ENCODE data around the gene ANAPC4.
"Not testable (repeated sequence)": the region's sequence is repeated elsewhere in the genome, so short reads cannot be mapped to it uniquely, and the experiment has no call there.

ANAPC4 gene, protein sequence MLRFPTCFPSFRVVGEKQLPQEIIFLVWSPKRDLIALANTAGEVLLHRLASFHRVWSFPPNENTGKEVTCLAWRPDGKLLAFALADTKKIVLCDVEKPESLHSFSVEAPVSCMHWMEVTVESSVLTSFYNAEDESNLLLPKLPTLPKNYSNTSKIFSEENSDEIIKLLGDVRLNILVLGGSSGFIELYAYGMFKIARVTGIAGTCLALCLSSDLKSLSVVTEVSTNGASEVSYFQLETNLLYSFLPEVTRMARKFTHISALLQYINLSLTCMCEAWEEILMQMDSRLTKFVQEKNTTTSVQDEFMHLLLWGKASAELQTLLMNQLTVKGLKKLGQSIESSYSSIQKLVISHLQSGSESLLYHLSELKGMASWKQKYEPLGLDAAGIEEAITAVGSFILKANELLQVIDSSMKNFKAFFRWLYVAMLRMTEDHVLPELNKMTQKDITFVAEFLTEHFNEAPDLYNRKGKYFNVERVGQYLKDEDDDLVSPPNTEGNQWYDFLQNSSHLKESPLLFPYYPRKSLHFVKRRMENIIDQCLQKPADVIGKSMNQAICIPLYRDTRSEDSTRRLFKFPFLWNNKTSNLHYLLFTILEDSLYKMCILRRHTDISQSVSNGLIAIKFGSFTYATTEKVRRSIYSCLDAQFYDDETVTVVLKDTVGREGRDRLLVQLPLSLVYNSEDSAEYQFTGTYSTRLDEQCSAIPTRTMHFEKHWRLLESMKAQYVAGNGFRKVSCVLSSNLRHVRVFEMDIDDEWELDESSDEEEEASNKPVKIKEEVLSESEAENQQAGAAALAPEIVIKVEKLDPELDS

GRCh38 chr4:25376754-25377571 is at the start of gene ANAPC4:
ANAPC4 (plus strand) TSS chr4:25377263; CDS start chr4:25377428, 165 bp downstream.
- Histone ChIP-seq H3K27ac (peak within 1 kb of the TSS in 20 of 21 experiments; percentile 67 to 89 (median 84)), H3K4me3 (peak within 1 kb of the TSS; percentile 93 to 99 (median 96))

- not testable (repeated sequence) for H3K27ac ChIP-seq, H3K4me3 ChIP-seq
Observed at GRCh38 chr4:25328463-25328862, 48.6 kb upstream of the ANAPC4 start.

- Histone ChIP-seq H3K27ac (no peak overlapping the region), H3K4me3 (no peak overlapping the region)
Observed at GRCh38 chr4:25330335-25330734, 46.7 kb upstream of the ANAPC4 start.

DNA sequence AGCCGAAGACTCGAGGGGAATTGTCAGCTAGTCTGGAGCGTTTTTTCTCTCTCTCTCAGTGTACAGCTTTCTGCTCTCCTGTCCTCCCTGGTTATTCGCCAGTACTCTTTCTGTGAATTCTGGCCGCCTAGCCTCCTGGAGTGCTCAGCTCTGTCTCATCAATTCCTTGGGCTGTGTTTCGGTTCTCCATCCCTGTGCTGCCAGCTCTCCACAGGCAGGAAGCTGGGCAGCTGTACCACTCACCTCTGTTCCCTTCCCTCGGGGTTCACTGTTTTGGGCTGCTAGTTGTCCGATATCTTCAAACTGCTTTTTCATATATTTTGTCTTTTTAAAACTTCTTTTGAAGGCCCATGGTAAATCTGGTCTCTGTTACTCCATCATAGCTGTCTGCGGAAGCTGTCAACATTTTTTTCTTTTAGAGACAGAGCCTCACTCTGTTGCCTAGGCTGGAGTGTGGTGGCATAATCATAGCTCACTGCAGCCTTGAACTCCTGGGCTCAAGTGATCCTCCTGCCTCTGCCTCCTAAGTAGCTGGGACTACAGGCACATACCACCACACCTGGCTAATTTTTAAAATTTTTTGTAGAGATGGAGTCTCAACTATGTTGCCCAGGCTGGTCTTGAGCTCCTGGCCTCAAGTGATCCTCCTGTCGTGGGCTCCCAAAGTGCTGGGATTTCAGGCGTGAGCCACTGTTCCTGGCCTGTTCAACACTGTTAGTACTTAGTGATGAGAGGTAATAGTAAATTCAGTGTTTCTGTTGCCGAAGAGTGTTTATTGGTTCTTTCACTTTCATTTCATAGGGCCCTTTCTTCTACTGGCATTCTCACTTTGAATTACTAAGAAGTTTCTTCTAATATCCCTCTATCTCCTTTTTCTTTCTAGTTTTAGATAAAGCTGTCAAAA is 45.9 kb upstream of the ANAPC4 start:
- Histone ChIP-seq H3K27ac (peak overlapping the region in 7 of 21 experiments; percentile 18 to 82 (median 50)), H3K4me3 (peak overlapping the region in 1 of 7 experiments; percentile 9)

DNA sequence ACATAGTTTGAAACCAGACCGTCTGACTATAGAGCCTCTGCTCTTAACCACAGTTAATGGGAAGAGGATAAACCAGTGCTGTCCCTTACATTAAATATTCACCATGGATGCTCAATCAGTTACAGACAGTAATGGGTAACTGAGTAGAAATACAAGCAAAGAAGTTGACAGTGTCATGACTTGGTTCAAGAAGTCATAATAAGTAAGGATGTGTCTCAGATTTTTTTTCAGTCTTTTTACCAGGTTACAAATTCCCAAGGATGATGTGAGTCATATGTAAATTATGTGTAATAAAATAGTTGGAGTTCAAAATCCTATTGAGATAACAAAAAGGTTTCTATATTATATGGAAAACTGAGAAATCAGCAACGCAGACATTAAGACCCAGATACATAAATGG is 33.4 kb upstream of the ANAPC4 start:
- H3K27ac ChIP-seq: no peak overlapping the region
- no peak overlapping the region for H3K4me3 ChIP-seq

GRCh38 chr4:25345744-25346143 is 31.3 kb upstream of the ANAPC4 start:
- Histone ChIP-seq H3K4me3 (no peak overlapping the region), H3K27ac (no peak overlapping the region)

DNA sequence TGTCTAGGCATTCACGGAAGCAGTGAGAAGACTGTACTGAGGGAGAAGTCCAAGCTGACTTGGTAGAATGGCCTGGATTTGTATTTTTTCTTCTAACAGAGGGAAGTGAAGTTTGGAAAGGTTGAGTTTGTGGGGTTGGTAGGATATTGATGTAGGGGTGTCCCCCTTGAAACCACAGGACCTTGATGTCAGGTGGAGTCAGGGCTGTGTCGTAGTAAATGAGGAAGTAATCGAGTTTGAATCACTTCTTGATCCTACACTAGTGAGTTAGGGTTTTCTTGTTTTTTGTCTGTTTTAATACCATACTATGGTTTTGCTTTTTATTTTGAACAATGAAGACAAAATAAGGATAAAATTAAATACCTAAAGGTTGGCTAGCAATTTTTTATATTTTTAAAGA is 30.1 kb upstream of the ANAPC4 start:
- no peak overlapping the region for H3K27ac ChIP-seq
- no peak overlapping the region for H3K4me3 ChIP-seq

- Histone ChIP-seq H3K4me3 (no peak overlapping the region), H3K27ac (no peak overlapping the region)
Observed at GRCh38 chr4:25347473-25347872, 29.6 kb upstream of the ANAPC4 start.

DNA sequence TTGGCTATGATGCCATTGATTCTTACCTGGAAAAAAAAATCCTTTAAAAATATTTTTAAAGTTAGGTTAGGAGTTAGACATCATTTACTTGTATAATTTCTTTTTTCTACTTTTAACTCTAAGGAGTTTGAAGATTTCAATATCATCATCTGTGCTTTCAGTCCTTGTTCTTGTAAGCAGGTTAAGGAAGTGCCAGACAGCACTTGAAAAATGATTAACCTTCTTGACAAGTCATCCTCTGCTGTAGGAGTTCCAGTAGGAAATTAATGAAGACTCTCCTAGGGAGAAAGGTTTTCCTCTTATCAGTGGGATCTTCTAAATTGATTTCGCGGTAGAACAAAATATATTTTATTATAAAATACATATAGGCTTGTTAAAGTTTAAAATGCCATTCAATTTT is 29.1 kb upstream of the ANAPC4 start:
- no peak overlapping the region for H3K27ac ChIP-seq
- no peak overlapping the region for H3K4me3 ChIP-seq

- H3K27ac ChIP-seq: no peak overlapping the region
Observed at GRCh38 chr4:25350561-25350960, 26.5 kb upstream of the ANAPC4 start.

DNA sequence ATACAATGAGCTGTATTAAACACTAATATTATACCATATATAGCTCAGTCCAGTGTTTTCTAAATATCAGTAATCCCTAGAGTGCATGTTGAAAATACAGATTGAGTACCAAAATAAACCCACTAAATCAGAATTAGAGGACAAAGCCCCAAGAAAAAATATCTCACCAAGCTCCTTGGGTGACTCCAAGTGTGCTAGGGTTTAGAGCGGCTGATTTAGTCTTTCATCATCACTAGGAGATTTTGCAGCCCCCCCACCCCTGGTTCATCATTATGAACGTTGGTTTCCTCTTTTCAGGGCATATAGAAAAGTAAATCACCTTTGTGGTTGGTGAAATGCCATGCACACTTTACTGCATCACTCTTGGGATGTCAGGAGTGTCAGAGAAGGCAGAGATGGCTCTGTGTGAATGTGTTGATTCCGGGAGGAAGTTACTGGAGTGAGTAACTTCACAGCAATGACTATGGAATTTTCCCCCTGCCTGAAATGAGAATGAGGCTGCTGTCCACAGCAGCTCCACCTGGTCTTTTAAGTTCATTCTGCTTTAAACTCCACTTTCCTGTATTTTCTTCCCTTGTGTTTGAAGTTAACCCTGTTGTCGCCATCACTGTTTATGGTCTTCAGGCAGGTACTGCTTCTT is 25.2 kb upstream of the ANAPC4 start:
- H3K4me3 ChIP-seq: no peak overlapping the region
- H3K27ac ChIP-seq: no peak overlapping the region

More at GRCh38 chr4:25350561-25350960, 26.5 kb upstream of the ANAPC4 start:
- H3K4me3 ChIP-seq: no peak overlapping the region

- H3K27ac ChIP-seq: no peak overlapping the region
- no peak overlapping the region for H3K4me3 ChIP-seq
Observed at GRCh38 chr4:25356068-25356467, 21.0 kb upstream of the ANAPC4 start.

- no peak overlapping the region for H3K4me3 ChIP-seq
- no peak overlapping the region for H3K27ac ChIP-seq
Observed at GRCh38 chr4:25358515-25359275, 18.4 kb upstream of the ANAPC4 start.

DNA sequence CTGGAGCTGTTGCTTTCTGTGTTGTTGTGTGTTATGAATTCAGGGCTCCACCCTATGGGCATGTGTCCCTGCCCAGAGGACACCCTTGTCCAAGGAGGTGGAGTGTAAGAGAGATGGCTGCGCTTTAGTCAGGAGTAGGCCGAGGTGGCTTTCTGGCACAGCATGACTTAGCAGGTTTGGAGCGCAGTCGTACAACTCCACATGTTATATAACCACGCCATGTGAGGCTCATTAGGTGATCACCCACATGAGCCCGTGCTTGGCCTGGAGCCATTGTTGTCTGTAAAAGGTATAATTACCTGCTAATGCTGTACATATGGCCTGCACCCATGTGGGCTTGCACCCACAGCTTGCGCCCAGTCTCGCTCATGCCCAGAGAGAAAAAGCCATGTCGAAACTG is 15.8 kb upstream of the ANAPC4 start:
- Histone ChIP-seq H3K27ac (no peak overlapping the region), H3K4me3 (no peak overlapping the region)

- no peak overlapping the region for H3K4me3 ChIP-seq
- no peak overlapping the region for H3K27ac ChIP-seq
Observed at GRCh38 chr4:25367004-25367621, 9.9 kb upstream of the ANAPC4 start.

DNA sequence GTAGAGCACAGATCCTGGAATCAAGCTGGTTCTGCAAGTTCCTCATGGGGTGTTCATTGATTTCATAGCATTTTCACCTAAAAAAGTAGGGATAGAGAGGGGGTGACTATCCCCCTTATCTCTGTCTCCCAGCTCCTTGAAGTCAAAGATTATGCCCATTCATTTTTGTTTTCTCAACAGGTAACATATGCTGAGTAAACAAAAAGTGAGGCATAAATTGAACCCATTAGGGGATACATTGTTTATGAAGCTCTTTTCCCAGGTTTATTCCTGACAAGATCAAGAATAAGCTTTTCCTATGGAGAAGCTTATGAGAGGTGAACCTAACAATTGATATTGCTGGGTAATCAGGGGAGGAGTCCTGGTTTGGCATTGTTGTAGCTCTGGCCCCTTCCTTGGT is 9.2 kb upstream of the ANAPC4 start:
- Histone ChIP-seq H3K4me3 (no peak overlapping the region), H3K27ac (no peak overlapping the region)

DNA sequence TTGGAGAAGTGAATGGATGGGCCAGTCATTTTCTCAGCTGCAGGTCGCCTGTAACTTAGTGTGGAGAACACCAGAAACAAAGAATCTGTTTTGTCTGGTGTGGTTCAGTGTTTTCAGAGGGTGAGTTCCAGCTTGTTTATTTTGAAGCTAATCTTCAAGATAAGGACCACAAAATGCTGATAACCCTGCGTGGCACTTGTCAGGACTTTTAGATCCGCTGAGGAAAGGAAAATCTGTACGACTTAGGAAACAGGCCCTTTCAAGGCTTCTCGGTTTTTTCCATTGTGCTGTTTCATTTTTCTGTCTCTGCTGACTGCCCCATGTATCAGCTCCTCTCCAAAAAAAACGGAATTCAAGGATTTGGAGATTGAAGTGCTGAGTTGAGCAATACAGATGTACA is 8.7 kb upstream of the ANAPC4 start:
- H3K4me3 ChIP-seq: no peak overlapping the region
- no peak overlapping the region for H3K27ac ChIP-seq
